ENCODE data around the gene ASTN2. TPM values are rescaled to one million over a fixed set of nuclear protein-coding genes. Genes with fewer than 3 reads are reported as not detected.

Gene ASTN2
- total RNA-seq, 1 donor from 2014 or later = 9.7 TPM

- no peak for DNase-seq
These were observed 51.9 kb downstream of the ASTN2 start for GRCh38 chr9:117363006-117363405.

GRCh38 chr9:117359910-117360309, 54.9 kb downstream of the ASTN2 start:
- no peak for DNase-seq

- no peak for DNase-seq
These were observed 59.3 kb downstream of the ASTN2 start for GRCh38 chr9:117355542-117355941.

GRCh38 chr9:117354997-117355396, 59.9 kb downstream of the ASTN2 start:
- no peak for DNase-seq

- no peak for DNase-seq
These were observed 60.5 kb downstream of the ASTN2 start for GRCh38 chr9:117354244-117354847.

- no peak for DNase-seq
These were observed 69.8 kb downstream of the ASTN2 start for GRCh38 chr9:117344892-117345660.

- no peak for DNase-seq
These were observed 71.4 kb downstream of the ASTN2 start for GRCh38 chr9:117343427-117343826.

GRCh38 chr9:117341151-117341550, 73.7 kb downstream of the ASTN2 start:
- DNase-seq = no peak

GRCh38 chr9:117340422-117340821, 74.4 kb downstream of the ASTN2 start:
- DNase-seq = no peak

- DNase-seq = no peak
These were observed 78.9 kb downstream of the ASTN2 start for GRCh38 chr9:117335837-117336433.

- DNase-seq = no peak
These were observed 80.8 kb downstream of the ASTN2 start for GRCh38 chr9:117334101-117334500.

- no peak for DNase-seq
These were observed 89.0 kb downstream of the ASTN2 start for GRCh38 chr9:117325831-117326230.

GRCh38 chr9:117325110-117325731, 89.6 kb downstream of the ASTN2 start:
- DNase-seq = no peak

- DNase-seq = no peak
These were observed 91.5 kb downstream of the ASTN2 start for GRCh38 chr9:117323390-117323789.

- DNase-seq = no peak
These were observed 97.7 kb downstream of the ASTN2 start for GRCh38 chr9:117317192-117317591.

- peak; percentile 9 for DNase-seq
These were observed 99.6 kb downstream of the ASTN2 start for GRCh38 chr9:117315236-117315635.

- no peak for DNase-seq
These were observed 100.9 kb downstream of the ASTN2 start for GRCh38 chr9:117313989-117314388.

GRCh38 chr9:117307701-117308100, 107.2 kb downstream of the ASTN2 start:
- no peak for DNase-seq

GRCh38 chr9:117306032-117306431, 108.8 kb downstream of the ASTN2 start:
- DNase-seq = no peak

- no peak for DNase-seq
These were observed 109.4 kb downstream of the ASTN2 start for GRCh38 chr9:117305454-117305853.

- DNase-seq = no peak
These were observed 110.3 kb downstream of the ASTN2 start for GRCh38 chr9:117304549-117304948.

- no peak for DNase-seq
These were observed 111.1 kb downstream of the ASTN2 start for GRCh38 chr9:117303643-117304230.

- no peak for DNase-seq
These were observed 112.4 kb downstream of the ASTN2 start for GRCh38 chr9:117302487-117302886.
